Measurements from ENCODE around the gene TBC1D22A.

- TF ChIP-seq POLR2A (IDR thresholded peaks at IDR 0.05) (peak in 2 of 3 donors; percentile 3 to 7), CTCF (IDR thresholded peaks at IDR 0.05) (no peak)
These were observed 269.9 kb downstream of the TBC1D22A start for GRCh38 chr22:47032091-47032943.
